Thoracic aorta (tissue), 2 donors: ENCODE data around the gene CD300E. TPM values are rescaled to one million over a fixed set of nuclear protein-coding genes. Genes with fewer than 3 reads are reported as not detected.

Experiments
- ATAC-seq: fragments of 150-250 bp; one replicate; pipeline ENCODE4 v1.8.0; 2017; ENCODE audit warnings: low read depth; ENCODE audit not compliant: insufficient number of reproducible peaks, low FRiP score
- DNase-seq: peaks from one replicate; pipeline ENCODE4 v3.0.0-alpha.2; 2020; ENCODE audit warnings: low spot score
- H3K27ac ChIP-seq, 2 donors: fragments of 200-600 bp; sonication (generic); 1 replicate in 1 of 2; 2 replicates in 1 of 2; pipeline ENCODE4 v1.5.1; 2016; ENCODE audit warnings: mild to moderate bottlenecking in 2 of 2, moderate library complexity in 2 of 2
- H3K27me3 ChIP-seq: fragments of 200-600 bp; sonication (generic); replicated peaks from 2 replicates; pipeline ENCODE4 v1.6.0; 2016; ENCODE audit warnings: mild to moderate bottlenecking; ENCODE audit not compliant: insufficient read depth
- H3K36me3 ChIP-seq: fragments of 200-600 bp; sonication (generic); one replicate; pipeline ENCODE4 v1.5.1; 2016
- H3K4me1 ChIP-seq, 2 donors: fragments of 200-600 bp; sonication (generic); 1 replicate in 1 of 2; 2 replicates in 1 of 2; pipeline versions ENCODE4 v1.5.1 to v1.6.0; 2016; ENCODE audit warnings: low read depth in 2 of 2, mild to moderate bottlenecking in 1 of 2; ENCODE audit not compliant: control insufficient read depth in 1 of 2
- H3K4me3 ChIP-seq: fragments of 200-600 bp; sonication (generic); 2 replicates; pipeline ENCODE4 v1.5.1; 2016; ENCODE audit warnings: mild to moderate bottlenecking
- H3K9me3 ChIP-seq: fragments of 200-600 bp; sonication (generic); 2 replicates; pipeline ENCODE4 v1.5.1; 2016
- CTCF ChIP-seq: fragments of 200-600 bp; sonication (generic); IDR thresholded peaks from one replicate; pipeline ENCODE4 v1.5.1; 2019; ENCODE audit warnings: antibody characterized with exemption
- total RNA-seq, 2 donors: library from RNA; depleted of rRNA; stranded (reverse); fragments of >200 nt; gene quantifications; one replicate each; pipeline versions ENCODE4 v1.1.0 to v1.2.3, GENCODE V29; 2016

CD300E gene
- 10 to 100 TPM in 1 of 2 donors, under 1 TPM in 1; 0.14 to 10.4 TPM for total RNA-seq

GRCh38 chr17:74623693-74624093, at the start of gene CD300E:
CD300E (minus strand) TSS chr17:74623738; CDS start chr17:74623621, 117 bp downstream.
- Histone ChIP-seq H3K36me3 (no peaks in the 10 kb centered on the region), H3K4me3 (no peak within 1 kb of the TSS), H3K27ac (no peak within 1 kb of the TSS), H3K9me3 (no peaks in the 10 kb centered on the region), H3K27me3 (no peaks in the 10 kb centered on the region), H3K4me1 (no peaks in the 10 kb centered on the region)
- ATAC-seq: no peak
- DNase-seq: no peak
- no peak for TF ChIP-seq CTCF

DNA sequence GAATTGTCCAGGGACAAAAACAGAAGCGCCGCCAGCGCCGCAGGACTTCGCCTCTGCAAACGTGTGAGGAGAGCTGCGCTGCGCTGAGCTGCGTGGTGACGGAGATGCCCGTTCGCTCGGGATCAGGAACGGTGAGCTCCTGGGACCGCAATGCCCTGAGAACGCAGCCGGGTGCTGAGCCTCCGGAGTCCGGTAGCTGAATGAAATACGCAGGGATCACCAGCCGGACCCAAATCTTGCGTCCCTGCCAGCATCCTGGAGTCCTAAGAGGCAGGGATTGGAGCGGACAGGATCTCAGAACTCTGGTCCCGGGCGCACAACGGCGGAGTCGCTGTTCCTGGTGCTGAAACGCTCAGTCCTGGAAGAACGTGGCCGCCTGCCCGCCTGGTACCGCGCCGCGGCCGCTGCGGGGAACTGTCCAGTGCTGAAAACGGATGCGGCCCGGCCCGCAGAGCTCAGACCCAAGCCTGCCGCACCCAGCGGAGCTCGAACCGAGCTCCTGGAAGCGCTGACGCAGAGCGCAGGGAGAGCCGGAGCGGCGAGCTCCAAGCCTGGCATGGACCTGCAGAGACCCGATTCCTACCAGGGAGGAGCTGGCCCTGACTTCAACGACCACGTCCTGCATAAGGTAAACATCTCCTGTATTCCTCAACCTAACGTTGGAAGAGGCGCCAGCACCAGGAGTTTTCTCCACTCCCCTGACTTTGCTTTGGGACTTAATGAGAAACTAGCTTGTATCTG, 47.7 kb upstream of the CD300E start:
- ATAC-seq (no peak), DNase-seq (no peak)
- Histone ChIP-seq H3K36me3 (no peaks in the 10 kb centered on the region), H3K27me3 (no peaks in the 10 kb centered on the region), H3K9me3 (no peaks in the 10 kb centered on the region), H3K27ac (no peak overlapping the region), H3K4me3 (no peak overlapping the region), H3K4me1 (no peaks in the 10 kb centered on the region)
- no peak for TF ChIP-seq CTCF

GRCh38 chr17:74670329-74670728, 46.8 kb upstream of the CD300E start:
- H3K4me3 ChIP-seq: no peak overlapping the region
- no peaks in the 10 kb centered on the region for H3K9me3 ChIP-seq
- DNase-seq: no peak
- ATAC-seq: no peak
- no peak overlapping the region for H3K27ac ChIP-seq
- TF ChIP-seq CTCF: no peak
- H3K4me1 ChIP-seq: no peaks in the 10 kb centered on the region
- H3K36me3 ChIP-seq: no peaks in the 10 kb centered on the region
- no peaks in the 10 kb centered on the region for H3K27me3 ChIP-seq

- no peak for DNase-seq
Measured at GRCh38 chr17:74663561-74663960, 40.0 kb upstream of the CD300E start.

GRCh38 chr17:74659889-74660288, 36.4 kb upstream of the CD300E start:
- Histone ChIP-seq H3K36me3 (no peaks in the 10 kb centered on the region), H3K4me1 (no peaks in the 10 kb centered on the region), H3K27me3 (no peaks in the 10 kb centered on the region), H3K9me3 (no peaks in the 10 kb centered on the region), H3K27ac (no peak overlapping the region), H3K4me3 (no peak overlapping the region)
- TF ChIP-seq CTCF: no peak
- ATAC-seq (no peak), DNase-seq (no peak)

More at GRCh38 chr17:74663561-74663960, 40.0 kb upstream of the CD300E start:
- Histone ChIP-seq H3K27me3 (no peaks in the 10 kb centered on the region), H3K27ac (no peak overlapping the region), H3K4me1 (no peaks in the 10 kb centered on the region), H3K36me3 (no peaks in the 10 kb centered on the region), H3K4me3 (no peak overlapping the region), H3K9me3 (no peaks in the 10 kb centered on the region)
- TF ChIP-seq CTCF: no peak
- ATAC-seq: no peak
